Activated T-cell treated with anti-CD3 and anti-CD28 coated beads, Interleukin-2, amount 50 U/mL, for 24 hours (primary cell): ENCODE results near the gene MIB2.

Source experiments
- DNase-seq: peaks from one replicate; pipeline ENCODE4 v3.0.0-alpha.2; 2020
- H3K27ac Mint-ChIP-seq: 2 replicates; pipeline ENCODE4 v1.8.0; 2020; ENCODE audit warnings: mild to moderate bottlenecking, mixed read lengths
- H3K27me3 Mint-ChIP-seq: 2 replicates; pipeline ENCODE4 v1.8.0; 2020; ENCODE audit warnings: mixed read lengths
- H3K36me3 Mint-ChIP-seq: 2 replicates; pipeline ENCODE4 v1.8.0; 2020; ENCODE audit warnings: low read depth, mixed read lengths
- H3K4me1 Mint-ChIP-seq: 2 replicates; pipeline ENCODE4 v1.8.0; 2020; ENCODE audit warnings: low read depth, mixed read lengths
- H3K4me3 Mint-ChIP-seq: 2 replicates; pipeline ENCODE4 v1.8.0; 2020; ENCODE audit warnings: mild to moderate bottlenecking, moderate library complexity, mixed read lengths
- H3K9me3 Mint-ChIP-seq: 2 replicates; pipeline ENCODE4 v1.8.0; 2020; ENCODE audit warnings: mixed read lengths

The MIB2 gene

DNA sequence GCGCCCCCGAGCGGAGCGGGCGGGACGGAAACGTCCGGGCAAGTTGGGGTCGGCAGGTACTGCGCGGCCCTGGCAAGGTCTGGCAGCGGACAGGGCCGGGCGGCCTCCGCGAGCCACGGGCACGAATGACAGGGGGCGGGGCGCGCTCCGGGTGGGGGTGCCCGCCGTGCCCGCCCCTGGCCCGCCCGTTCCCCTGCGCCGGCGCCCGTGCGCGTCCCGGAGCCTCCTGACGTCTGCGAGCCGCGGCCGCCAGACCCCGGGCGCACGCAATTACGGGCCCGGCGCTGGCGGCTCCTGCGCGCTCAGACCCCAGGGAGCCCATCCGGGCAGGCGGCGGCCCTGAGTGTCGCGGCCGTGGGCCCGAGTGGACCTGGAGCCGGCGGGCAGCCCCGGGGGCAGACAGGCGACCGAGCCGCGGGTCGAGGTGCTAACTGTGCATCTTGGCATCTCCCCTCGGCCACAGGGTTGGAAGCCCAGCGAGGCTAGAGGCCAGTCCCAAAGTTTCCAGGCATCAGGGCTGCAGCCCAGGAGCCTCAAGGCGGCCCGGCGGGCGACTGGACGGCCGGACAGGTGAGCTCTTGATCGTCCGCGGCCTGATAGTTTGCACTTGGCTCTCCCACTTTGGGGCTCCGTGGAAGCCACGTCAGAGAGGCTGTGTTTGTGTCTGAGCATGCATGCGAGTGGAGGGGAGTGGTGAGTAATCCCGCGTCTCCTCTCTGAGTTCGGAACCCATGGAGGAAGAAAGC, 918 bp downstream of the MIB2 start:
- peak overlapping the region; percentile 83 for H3K4me3 Mint-ChIP-seq
- no peak for DNase-seq
- peaks cover 26% of the 10 kb centered on the region for H3K36me3 Mint-ChIP-seq
- H3K27ac Mint-ChIP-seq: peak overlapping the region; percentile 90
- peaks cover 36% of the 10 kb centered on the region for H3K4me1 Mint-ChIP-seq
- H3K9me3 Mint-ChIP-seq: no peaks in the 10 kb centered on the region
- no peaks in the 10 kb centered on the region for H3K27me3 Mint-ChIP-seq

DNA sequence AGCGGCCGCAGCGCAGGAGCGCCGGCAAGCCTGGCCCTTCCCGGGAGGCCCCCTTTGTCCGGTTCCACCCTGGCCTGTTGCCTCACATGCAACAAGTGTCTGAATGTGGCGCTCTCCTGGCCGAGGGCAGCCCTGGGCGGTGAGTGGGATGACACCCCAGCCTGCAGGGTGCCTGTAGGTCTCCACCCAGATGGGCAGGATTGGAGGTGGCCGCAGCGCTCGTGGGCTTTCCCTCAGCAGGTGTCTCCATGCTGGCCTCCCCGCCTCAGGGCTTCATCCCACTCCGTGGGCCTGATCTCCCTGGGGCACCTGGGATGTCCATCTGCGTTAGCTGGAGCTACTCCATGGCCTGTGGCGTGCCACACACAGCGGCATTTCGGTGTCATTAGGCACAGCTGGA, 1.5 kb downstream of the MIB2 start:
- Mint-ChIP-seq H3K36me3 (peaks cover 26% of the 10 kb centered on the region), H3K4me3 (peak overlapping the region; percentile 83), H3K4me1 (peaks cover 36% of the 10 kb centered on the region), H3K27me3 (no peaks in the 10 kb centered on the region), H3K9me3 (no peaks in the 10 kb centered on the region), H3K27ac (peak overlapping the region; percentile 90)
- DNase-seq: no peak

DNA sequence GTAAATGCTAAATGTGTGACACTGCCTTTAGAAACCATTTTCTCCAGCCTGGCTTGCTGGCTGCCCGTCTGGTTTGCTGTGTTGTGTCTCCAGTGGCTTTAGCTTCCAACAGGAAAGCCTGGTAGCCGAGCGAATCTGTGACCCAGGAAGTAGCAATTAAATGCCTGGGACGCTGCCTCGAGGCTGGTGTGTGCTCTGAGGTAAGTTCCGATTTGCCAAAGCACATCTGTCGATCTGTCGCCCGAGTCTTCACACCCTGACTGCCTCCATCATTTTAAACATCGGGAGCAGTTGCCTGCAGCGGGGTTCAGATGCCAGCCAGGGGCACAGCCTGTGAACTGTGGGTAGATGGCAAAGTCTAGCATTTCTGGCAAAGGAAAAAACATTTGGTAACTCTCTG, 2.2 kb downstream of the MIB2 start:
- Mint-ChIP-seq H3K4me1 (peaks cover 31% of the 10 kb centered on the region), H3K4me3 (peak overlapping the region; percentile 83), H3K27me3 (no peaks in the 10 kb centered on the region), H3K36me3 (peaks cover 26% of the 10 kb centered on the region), H3K27ac (no peak overlapping the region), H3K9me3 (no peaks in the 10 kb centered on the region)
- no peak for DNase-seq

DNA sequence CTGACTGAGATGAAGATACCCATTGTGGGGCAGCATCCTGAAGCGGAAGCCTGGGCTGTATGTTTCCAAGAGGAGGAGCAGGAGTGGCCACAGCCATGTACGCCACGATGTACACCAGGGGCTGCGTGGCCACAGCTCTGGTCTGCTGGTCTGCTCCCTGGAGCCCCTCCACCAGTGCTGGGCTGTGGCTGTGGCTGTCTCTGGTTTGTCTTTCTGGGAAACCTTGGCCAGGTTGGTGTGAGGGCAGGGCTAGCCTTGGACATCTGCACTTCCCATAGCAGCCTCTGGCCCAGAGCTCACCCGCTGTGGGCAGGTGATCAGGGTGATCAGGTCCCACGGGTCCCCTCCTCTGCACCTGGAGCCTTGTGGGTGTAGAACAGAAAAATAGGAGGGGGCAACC, 2.6 kb downstream of the MIB2 start:
- Mint-ChIP-seq H3K4me3 (peak overlapping the region; percentile 83), H3K36me3 (peaks cover 26% of the 10 kb centered on the region), H3K4me1 (peaks cover 31% of the 10 kb centered on the region), H3K27me3 (no peaks in the 10 kb centered on the region), H3K27ac (no peak overlapping the region), H3K9me3 (no peaks in the 10 kb centered on the region)
- no peak for DNase-seq

DNA sequence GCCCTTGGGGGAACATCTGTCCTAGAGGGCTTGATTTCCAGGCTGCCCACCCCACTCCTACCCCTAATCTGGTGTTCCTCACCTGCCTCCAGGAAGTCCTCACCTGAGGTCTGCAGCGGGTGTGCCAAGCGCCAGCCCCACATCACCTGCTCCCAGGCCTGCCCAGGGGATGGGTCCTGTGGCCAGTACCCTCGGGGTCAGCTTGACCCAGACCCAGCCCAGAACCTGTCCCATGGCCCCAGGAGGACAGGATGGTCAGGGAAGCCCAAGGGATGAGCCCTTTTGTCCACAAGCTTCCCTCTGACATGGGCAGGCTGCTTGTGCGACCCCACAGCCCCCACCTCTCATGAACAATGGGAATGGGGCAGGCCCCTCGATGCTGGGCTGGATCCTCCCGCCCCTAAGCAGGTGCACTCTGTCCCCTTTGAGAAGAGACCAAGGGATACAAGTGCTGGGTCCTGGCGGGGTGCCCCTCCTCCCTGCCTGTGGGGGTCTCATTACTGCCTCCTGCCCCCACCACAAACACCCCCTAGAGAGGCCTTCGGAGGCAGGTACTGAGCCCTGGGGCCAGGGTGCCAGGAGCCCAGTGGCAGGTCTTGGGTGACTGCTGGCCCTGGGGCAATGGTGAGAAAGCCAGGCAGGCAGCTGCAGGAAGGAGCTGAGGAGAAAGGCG, 3.2 kb downstream of the MIB2 start:
- Mint-ChIP-seq H3K9me3 (no peaks in the 10 kb centered on the region), H3K27me3 (no peaks in the 10 kb centered on the region), H3K27ac (no peak overlapping the region), H3K4me1 (peaks cover 30% of the 10 kb centered on the region), H3K4me3 (no peak overlapping the region), H3K36me3 (peaks cover 25% of the 10 kb centered on the region)
- DNase-seq: no peak

DNA sequence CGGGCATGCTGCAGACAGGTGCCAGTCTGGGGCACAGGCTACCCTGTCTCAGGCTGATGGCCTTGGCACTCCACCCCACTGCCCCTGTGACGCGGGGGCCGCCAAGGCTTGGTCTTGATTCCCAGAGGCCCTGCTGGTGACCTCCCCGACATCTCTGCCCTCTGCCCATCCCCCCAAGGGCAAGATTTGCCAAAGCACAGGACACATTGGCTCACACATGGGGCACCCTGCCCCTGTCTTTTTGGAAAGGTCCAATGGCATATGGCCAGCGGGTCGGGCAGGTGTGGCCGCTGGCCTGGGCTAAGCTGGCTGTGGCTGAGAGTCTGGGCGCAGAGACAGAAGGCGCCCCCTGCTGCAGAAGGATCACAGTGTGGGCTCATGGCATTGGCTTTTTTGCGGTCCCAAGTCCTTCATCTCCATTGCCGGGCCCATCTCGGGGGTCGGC, 4.6 kb downstream of the MIB2 start:
- no peak for DNase-seq
- H3K27ac Mint-ChIP-seq: no peak overlapping the region
- H3K4me3 Mint-ChIP-seq: no peak overlapping the region
- no peaks in the 10 kb centered on the region for H3K9me3 Mint-ChIP-seq
- H3K27me3 Mint-ChIP-seq: no peaks in the 10 kb centered on the region
- H3K36me3 Mint-ChIP-seq: peaks cover 11% of the 10 kb centered on the region
- H3K4me1 Mint-ChIP-seq: peaks cover 16% of the 10 kb centered on the region

DNA sequence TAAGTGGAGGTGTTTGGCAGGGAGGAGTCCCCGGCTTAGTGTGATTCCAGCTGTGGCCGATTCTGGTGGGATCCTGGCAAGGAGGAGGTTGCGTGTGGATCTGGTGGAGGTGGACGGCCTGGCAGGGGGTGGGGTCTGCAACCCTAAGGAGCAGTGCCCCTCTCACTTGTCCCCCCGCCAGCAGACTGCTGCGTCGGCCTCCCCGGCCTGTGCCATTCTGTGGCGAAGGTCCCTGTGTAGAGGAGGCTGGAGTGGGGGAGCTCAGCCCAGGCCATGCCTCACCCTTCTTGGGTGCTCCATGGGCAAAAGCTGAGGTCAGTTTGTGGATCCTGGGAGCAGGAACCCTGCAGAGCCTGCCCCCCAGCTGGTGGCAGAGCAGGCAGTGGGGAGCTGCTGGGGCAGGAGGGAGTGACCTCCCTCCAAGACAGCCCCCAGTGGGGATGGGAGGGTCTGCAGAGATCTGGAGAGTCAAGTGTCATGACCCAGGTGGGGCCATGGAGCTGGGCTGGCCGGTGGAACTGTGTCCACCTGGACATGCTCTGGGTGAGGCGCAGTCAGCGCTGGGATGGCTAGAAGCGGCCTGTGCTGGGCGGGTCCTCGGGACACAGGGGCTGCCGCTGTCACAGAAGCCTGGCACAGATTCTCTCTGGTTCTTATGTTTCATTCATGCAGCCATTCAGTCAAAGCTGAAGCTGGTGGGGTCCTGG, 5.3 kb downstream of the MIB2 start:
- no peaks in the 10 kb centered on the region for H3K27me3 Mint-ChIP-seq
- H3K27ac Mint-ChIP-seq: no peak overlapping the region
- H3K4me1 Mint-ChIP-seq: peaks cover 14% of the 10 kb centered on the region
- peaks cover 10% of the 10 kb centered on the region for H3K36me3 Mint-ChIP-seq
- DNase-seq: no peak
- no peaks in the 10 kb centered on the region for H3K9me3 Mint-ChIP-seq
- H3K4me3 Mint-ChIP-seq: no peak overlapping the region

DNA sequence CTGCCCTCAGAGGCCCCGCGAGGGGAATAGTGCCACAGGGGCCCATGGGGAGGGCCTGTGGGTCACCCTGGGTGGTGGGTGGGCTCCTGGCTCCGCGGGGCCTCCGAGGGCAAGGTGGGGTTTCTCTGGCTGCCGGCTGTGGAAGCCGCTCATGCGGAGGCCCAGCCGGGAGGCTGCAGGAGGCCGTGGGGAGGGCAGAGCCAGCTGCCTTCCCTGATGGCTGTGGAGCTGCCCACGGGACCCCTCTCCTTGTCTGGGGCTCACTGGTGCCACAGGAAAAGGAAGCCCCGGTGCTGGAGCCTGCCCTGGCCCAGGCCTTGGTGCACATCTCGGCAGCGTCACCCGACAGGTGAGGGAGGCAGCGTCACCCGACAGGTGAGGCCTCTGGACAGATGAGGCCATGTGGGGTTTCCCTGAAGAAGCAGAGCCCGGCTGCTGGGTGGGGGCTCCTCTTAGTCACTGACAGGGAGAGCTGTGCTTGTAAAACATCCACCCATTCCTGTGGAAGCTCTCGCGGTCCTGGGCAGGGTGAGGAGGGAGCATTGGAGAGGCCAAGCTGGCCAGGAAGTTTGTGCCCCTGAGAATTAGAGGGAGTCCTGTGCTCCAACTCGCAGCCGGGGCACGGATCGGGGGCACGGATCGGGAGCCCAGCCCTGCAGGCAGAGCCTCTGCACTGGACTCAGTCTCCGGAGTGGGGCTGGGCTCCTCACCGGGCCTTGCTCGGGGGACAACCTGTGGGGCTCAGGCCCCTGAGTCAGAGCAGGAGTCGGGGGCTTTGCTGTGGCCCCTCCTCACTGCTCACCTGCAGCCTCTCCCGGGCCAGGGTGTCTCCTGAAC, 6.1 kb downstream of the MIB2 start:
- no peak overlapping the region for H3K27ac Mint-ChIP-seq
- no peak for DNase-seq
- H3K9me3 Mint-ChIP-seq: no peaks in the 10 kb centered on the region
- peaks cover 10% of the 10 kb centered on the region for H3K36me3 Mint-ChIP-seq
- no peak overlapping the region for H3K4me3 Mint-ChIP-seq
- H3K27me3 Mint-ChIP-seq: no peaks in the 10 kb centered on the region
- peaks cover 14% of the 10 kb centered on the region for H3K4me1 Mint-ChIP-seq

DNA sequence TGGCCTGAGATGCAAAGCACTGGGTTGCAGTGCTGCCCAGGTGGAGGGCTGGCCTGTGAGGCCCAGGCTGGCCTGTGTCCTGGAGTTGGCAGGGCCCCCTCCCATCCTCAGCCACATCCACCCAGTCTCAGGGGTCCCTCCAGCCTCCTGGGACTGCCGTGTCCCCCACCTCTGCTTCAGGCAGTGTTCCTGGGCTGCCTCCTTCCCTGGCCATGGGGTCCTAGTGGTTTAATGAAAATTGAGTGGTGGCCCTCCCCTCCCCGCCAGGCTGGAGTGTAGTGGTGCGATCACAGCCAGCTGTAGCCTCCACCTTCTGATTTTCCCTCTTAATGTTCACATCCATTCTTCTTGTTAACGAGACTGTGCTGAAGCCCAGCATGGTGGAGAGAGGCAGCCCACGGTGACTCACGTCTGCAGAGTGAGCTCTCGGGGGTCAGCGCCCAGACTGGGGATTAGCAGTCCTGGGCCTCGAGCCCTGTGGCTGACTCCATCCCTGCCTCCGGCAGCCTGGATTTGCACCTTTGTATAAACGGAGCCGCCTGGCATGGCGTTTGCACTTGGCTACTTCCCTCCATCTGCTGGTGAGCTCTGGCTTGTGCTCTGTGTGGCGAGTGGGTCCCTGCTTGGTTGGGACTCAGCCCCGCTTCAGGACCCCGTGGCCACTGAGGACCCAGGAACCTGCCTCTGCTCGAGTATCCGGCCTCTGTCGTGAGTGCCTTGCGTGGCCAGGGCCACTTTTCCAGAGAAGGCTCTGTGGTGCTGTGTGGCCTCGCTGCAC, 6.9 kb downstream of the MIB2 start:
- H3K4me3 Mint-ChIP-seq: no peak overlapping the region
- no peak for DNase-seq
- H3K27ac Mint-ChIP-seq: no peak overlapping the region
- H3K4me1 Mint-ChIP-seq: peaks cover 6% of the 10 kb centered on the region
- H3K36me3 Mint-ChIP-seq: peaks cover 10% of the 10 kb centered on the region
- H3K27me3 Mint-ChIP-seq: no peaks in the 10 kb centered on the region
- no peaks in the 10 kb centered on the region for H3K9me3 Mint-ChIP-seq

DNA sequence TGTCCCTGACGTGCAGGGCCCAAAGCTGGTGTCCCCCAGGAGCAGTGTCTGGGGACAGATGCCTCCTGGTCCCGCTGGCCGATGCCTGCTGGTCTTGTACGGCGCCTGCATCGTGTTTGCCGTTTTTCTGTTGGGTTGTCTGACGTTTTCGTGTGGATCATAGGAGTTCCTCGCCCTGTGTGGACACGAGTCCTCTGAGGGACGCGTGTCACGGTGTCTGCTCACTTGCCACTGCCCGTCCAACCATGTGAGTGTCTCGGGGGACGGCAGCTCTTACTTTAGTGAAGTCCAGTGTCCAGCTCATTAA, 7.4 kb downstream of the MIB2 start:
- H3K27me3 Mint-ChIP-seq: no peaks in the 10 kb centered on the region
- peaks cover under 1% of the 10 kb centered on the region for H3K4me1 Mint-ChIP-seq
- no peak for DNase-seq
- H3K4me3 Mint-ChIP-seq: no peak overlapping the region
- no peak overlapping the region for H3K27ac Mint-ChIP-seq
- H3K36me3 Mint-ChIP-seq: peaks cover 6% of the 10 kb centered on the region
- H3K9me3 Mint-ChIP-seq: no peaks in the 10 kb centered on the region

DNA sequence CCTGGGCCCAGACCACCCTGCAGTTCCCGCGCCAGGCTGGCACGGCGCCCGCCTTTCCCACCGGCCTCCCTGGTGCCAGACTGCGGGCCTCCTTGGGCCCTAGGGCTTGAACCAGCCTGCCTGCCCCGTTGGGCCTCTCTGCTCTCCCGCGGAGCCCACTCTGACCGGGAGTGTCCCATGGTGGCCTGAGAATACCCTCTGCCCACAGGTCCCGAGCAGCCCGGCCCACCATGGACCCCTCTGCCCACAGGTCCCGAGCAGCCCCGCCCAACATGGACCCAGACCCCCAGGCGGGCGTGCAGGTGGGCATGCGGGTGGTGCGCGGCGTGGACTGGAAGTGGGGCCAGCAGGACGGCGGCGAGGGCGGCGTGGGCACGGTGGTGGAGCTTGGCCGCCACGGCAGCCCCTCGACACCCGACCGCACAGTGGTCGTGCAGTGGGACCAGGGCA, 7.9 kb downstream of the MIB2 start:
- Mint-ChIP-seq H3K36me3 (peaks cover 2% of the 10 kb centered on the region), H3K4me1 (no peaks in the 10 kb centered on the region), H3K27ac (no peak overlapping the region), H3K9me3 (no peaks in the 10 kb centered on the region), H3K4me3 (no peak overlapping the region), H3K27me3 (no peaks in the 10 kb centered on the region)
- DNase-seq: no peak

DNA sequence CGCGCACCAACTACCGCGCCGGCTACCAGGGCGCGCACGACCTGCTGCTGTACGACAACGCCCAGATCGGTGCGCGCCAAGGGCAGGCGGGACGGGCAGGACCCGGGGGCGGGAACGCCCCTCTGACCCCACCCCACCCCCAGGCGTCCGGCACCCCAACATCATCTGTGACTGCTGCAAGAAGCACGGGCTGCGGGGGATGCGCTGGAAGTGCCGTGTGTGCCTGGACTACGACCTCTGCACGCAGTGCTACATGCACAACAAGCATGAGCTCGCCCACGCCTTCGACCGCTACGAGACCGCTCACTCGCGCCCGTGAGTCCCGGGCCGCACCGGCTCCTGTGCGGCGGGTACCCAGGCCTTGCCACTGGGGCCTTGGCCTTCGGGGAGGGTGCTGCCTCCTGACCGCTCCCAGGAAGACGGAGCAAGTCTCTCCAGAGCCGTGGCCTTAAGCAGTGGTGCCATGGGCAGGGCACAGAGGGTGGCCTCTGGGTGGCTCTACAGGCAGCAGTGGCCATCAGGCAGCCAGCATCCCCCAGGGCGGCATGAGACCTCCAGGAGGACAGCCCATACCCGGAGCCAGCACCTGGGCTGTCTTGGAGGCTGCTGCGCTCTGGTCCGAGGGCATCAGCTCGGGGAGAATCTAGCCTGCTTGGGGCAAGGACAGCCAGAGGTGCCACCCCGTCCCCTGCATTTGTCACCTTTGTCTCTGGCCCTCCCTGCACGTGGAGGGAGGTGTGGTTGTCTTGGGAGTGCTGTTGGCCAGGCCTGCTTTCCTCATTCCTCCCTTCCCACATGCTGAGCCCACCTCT, 8.5 kb downstream of the MIB2 start:
- Mint-ChIP-seq H3K27me3 (no peaks in the 10 kb centered on the region), H3K36me3 (peaks cover under 1% of the 10 kb centered on the region), H3K27ac (peak overlapping the region; percentile 4), H3K9me3 (no peaks in the 10 kb centered on the region), H3K4me1 (no peaks in the 10 kb centered on the region), H3K4me3 (no peak overlapping the region)
- peak; percentile 28 for DNase-seq
